CD4-positive, alpha-beta T cell (primary cell): Measurements from ENCODE around the gene NADK. TPM values are rescaled to one million over a fixed set of nuclear protein-coding genes. Genes with fewer than 3 reads are reported as not detected.
"Not testable (repeated sequence)": the region's sequence is repeated elsewhere in the genome, so short reads cannot be mapped to it uniquely, and the experiment has no call there.

Experiments
- ATAC-seq: fragments of 200-7000 bp; cut with Tn5 transposase; one replicate; pipeline ENCODE4 v1.10.0; 2022; ENCODE audit warnings: mild to moderate bottlenecking; ENCODE audit not compliant: poor library complexity
- CTCF ChIA-PET: fragments of 350-600 bp; sonication (Branson Sonifier 250); formaldehyde crosslinking; loops from one replicate; lab custom pipeline; 2021; ENCODE audit warnings: antibody characterized with exemption, inconsistent platforms; lab: Charles Lee
- POLR2A ChIA-PET: fragments of 350-600 bp; sonication (Branson Sonifier 250); formaldehyde crosslinking; loops from one replicate; lab custom pipeline; 2021; ENCODE audit warnings: antibody characterized with exemption, inconsistent platforms; lab: Charles Lee
- DNase-seq, 14 experiments: peaks; one replicate each; pipeline ENCODE4 v3.0.0-alpha.2; 2013 to 2020; ENCODE audit warnings: mixed read lengths in 2 of 14
- H3K27ac ChIP-seq, 2 donors: one replicate each; pipeline versions ENCODE4 v1.5.1 to v1.7.0; 2013; ENCODE audit warnings: low read length in 2 of 2, low read depth in 1 of 2, mild to moderate bottlenecking in 1 of 2
- H3K27me3 ChIP-seq, 2 experiments: 1 replicate in 1 of 2; 2 replicates in 1 of 2; pipeline versions ENCODE4 v1.6.1 to v1.7.0; 2013; ENCODE audit warnings: low read length in 2 of 2, control low read depth in 1 of 2, mild to moderate bottlenecking in 1 of 2, moderate library complexity in 1 of 2; ENCODE audit not compliant: insufficient read depth in 2 of 2, control insufficient read depth in 1 of 2
- H3K36me3 ChIP-seq: one replicate; pipeline ENCODE4 v1.6.1; 2013; ENCODE audit warnings: low read length, control low read depth; ENCODE audit not compliant: insufficient read depth
- H3K4me1 ChIP-seq: one replicate; pipeline ENCODE4 v1.6.1; 2013; ENCODE audit warnings: low read length, control low read depth; ENCODE audit not compliant: insufficient read depth
- H3K4me3 ChIP-seq: one replicate; pipeline ENCODE4 v1.5.1; 2013; ENCODE audit warnings: mild to moderate bottlenecking, low read length, moderate library complexity
- H3K9me3 ChIP-seq, 2 experiments: 1 replicate in 1 of 2; 2 replicates in 1 of 2; pipeline versions ENCODE4 v1.6.1 to v1.7.0; 2013; ENCODE audit warnings: low read length in 2 of 2, mild to moderate bottlenecking in 2 of 2, control low read depth in 1 of 2, moderate library complexity in 1 of 2; ENCODE audit not compliant: control insufficient read depth in 1 of 2, insufficient read depth in 1 of 2
- H3K27ac Mint-ChIP-seq: one replicate; pipeline ENCODE4 v1.8.0; 2020; ENCODE audit warnings: mixed read lengths
- H3K27me3 Mint-ChIP-seq: one replicate; pipeline ENCODE4 v1.8.0; 2021; ENCODE audit warnings: mixed read lengths
- H3K36me3 Mint-ChIP-seq: one replicate; pipeline ENCODE4 v1.8.0; 2021; ENCODE audit warnings: low read depth, mixed read lengths
- H3K4me1 Mint-ChIP-seq: one replicate; pipeline ENCODE4 v1.8.0; 2021; ENCODE audit warnings: low read depth, mixed read lengths
- H3K4me3 Mint-ChIP-seq: one replicate; pipeline ENCODE4 v1.8.0; 2020; ENCODE audit warnings: mild to moderate bottlenecking, mixed read lengths
- H3K9me3 Mint-ChIP-seq: one replicate; pipeline ENCODE4 v1.8.0; 2020; ENCODE audit warnings: mixed read lengths
- intact Hi-C, 2 experiments: fragments of 100-400 bp; cut with DNase I in 1 of 2; cut with micrococcal nuclease in 1 of 2; formaldehyde crosslinking; loops; one replicate each; pipeline versions ENCODE4 v1.15.1 to v1.9.0; 2023 to 2025; cut with DNase I, micrococcal nuclease
- total RNA-seq, 174 experiments: library from RNA in 2 of 174; stranded (reverse) in 2 of 174; gene quantifications; one replicate each; pipeline ENCODE4 v1.2.3 and lab custom pipeline; 2021 to 2026

NADK gene
- total RNA-seq, 2 experiments from 2014 or later: 19.9 to 25.1 TPM

GRCh38 chr1:1728308-1729005 is 49.8 kb downstream of the NADK start:
- Histone ChIP-seq H3K4me1 (peaks cover 32% of the 10 kb centered on the region), H3K36me3 (peaks cover 26% of the 10 kb centered on the region)
- H3K27ac Mint-ChIP-seq: peak overlapping the region; percentile 88
- intact Hi-C loops, H3K4me3 ChIP-seq, H3K9me3 Mint-ChIP-seq, POLR2A ChIA-PET, H3K27ac ChIP-seq, H3K27me3 Mint-ChIP-seq, H3K27me3 ChIP-seq, H3K9me3 ChIP-seq: not testable (repeated sequence)
- peaks cover 16% of the 10 kb centered on the region for H3K4me1 Mint-ChIP-seq
- H3K36me3 Mint-ChIP-seq: peaks cover 25% of the 10 kb centered on the region
- ATAC-seq (peak; percentile 16), DNase-seq (peak in 11 of 14 experiments; percentile 9 to 82 (median 26))
- CTCF ChIA-PET: interaction anchor here (1.1 kb wide), 1 partner anchor 63 kb away, joined by 3 read pairs; no protein-coding TSS in a partner anchor
- H3K4me3 Mint-ChIP-seq: peak overlapping the region; percentile 73

GRCh38 chr1:1727131-1727651 is 51.1 kb downstream of the NADK start:
- intact Hi-C loops, H3K27ac ChIP-seq, POLR2A ChIA-PET, H3K27ac Mint-ChIP-seq, CTCF ChIA-PET, ATAC-seq, H3K4me3 ChIP-seq, H3K27me3 ChIP-seq, H3K9me3 ChIP-seq, H3K9me3 Mint-ChIP-seq, DNase-seq, H3K27me3 Mint-ChIP-seq, H3K4me3 Mint-ChIP-seq: not testable (repeated sequence)
- Histone ChIP-seq H3K36me3 (peaks cover 17% of the 10 kb centered on the region), H3K4me1 (peaks cover 32% of the 10 kb centered on the region)
- peaks cover 16% of the 10 kb centered on the region for H3K4me1 Mint-ChIP-seq
- H3K36me3 Mint-ChIP-seq: peaks cover 19% of the 10 kb centered on the region

- H3K9me3 ChIP-seq, H3K4me3 ChIP-seq, DNase-seq, H3K27me3 ChIP-seq, ATAC-seq, CTCF ChIA-PET, intact Hi-C loops, H3K27me3 Mint-ChIP-seq, H3K9me3 Mint-ChIP-seq, H3K27ac ChIP-seq: not testable (repeated sequence)
- Histone ChIP-seq H3K4me1 (peaks cover 34% of the 10 kb centered on the region), H3K36me3 (peaks cover 13% of the 10 kb centered on the region)
- POLR2A ChIA-PET: interaction anchor here (0.8 kb wide), 1 partner anchor 67 kb away, joined by 3 read pairs; no protein-coding TSS in a partner anchor
- Mint-ChIP-seq H3K27ac (peak overlapping the region; percentile 47), H3K36me3 (peaks cover 21% of the 10 kb centered on the region), H3K4me3 (peak overlapping the region; percentile 30), H3K4me1 (peaks cover 20% of the 10 kb centered on the region)
Observed at GRCh38 chr1:1726088-1726487, 52.2 kb downstream of the NADK start.

GRCh38 chr1:1724035-1724864 is 54.0 kb downstream of the NADK start, which contains the start of gene CDK11A:
TSS of gene CDK11A (minus strand) at chr1:1724357. CDS start at chr1:1722818, 1,539 bp downstream.
- Histone ChIP-seq H3K4me3 (peak within 1 kb of the TSS; percentile 71), H3K36me3 (peaks cover 22% of the 10 kb centered on the region), H3K27ac (peak within 1 kb of the TSS; percentile 75 to 93), H3K4me1 (peaks cover 24% of the 10 kb centered on the region)
- ATAC-seq (peak; percentile 93), DNase-seq (peak; percentile 81 to 100 (median 97))
- Mint-ChIP-seq H3K36me3 (peaks cover 32% of the 10 kb centered on the region), H3K27ac (peak within 1 kb of the TSS; percentile 96), H3K4me3 (peak within 1 kb of the TSS; percentile 92), H3K4me1 (peaks cover 22% of the 10 kb centered on the region)
- H3K27me3 ChIP-seq, H3K9me3 ChIP-seq, H3K9me3 Mint-ChIP-seq, H3K27me3 Mint-ChIP-seq: not testable (repeated sequence)
- intact Hi-C loops: loop anchor here in 1 of 2 experiments (5.0 kb wide), 1 partner anchor 152 kb away; the partner anchor contains the start of gene SSU72
- ChIA-PET CTCF (interaction anchor here (0.6 to 1.0 kb wide), 2 partner anchors 9 to 185 kb away, joined by 3 to 4 read pairs; no protein-coding TSS in a partner anchor), POLR2A (interaction anchor here (1.0 to 1.3 kb wide), 5 partner anchors 56 to 325 kb away, joined by 3 to 8 read pairs (median 5); partner anchors contain the start of genes CCNL2 and MIB2)
